CD4-positive, alpha-beta T cell (primary cell): ENCODE data around the gene GPR15LG. TPM values are rescaled to one million over a fixed set of nuclear protein-coding genes. Genes with fewer than 3 reads are reported as not detected.

Source experiments
- ATAC-seq: fragments of 200-7000 bp; cut with Tn5 transposase; one replicate; pipeline ENCODE4 v1.10.0; 2022; ENCODE audit warnings: mild to moderate bottlenecking; ENCODE audit not compliant: poor library complexity
- CTCF ChIA-PET: fragments of 350-600 bp; sonication (Branson Sonifier 250); formaldehyde crosslinking; loops from one replicate; lab custom pipeline; 2021; ENCODE audit warnings: antibody characterized with exemption, inconsistent platforms; lab: Charles Lee
- POLR2A ChIA-PET: fragments of 350-600 bp; sonication (Branson Sonifier 250); formaldehyde crosslinking; loops from one replicate; lab custom pipeline; 2021; ENCODE audit warnings: antibody characterized with exemption, inconsistent platforms; lab: Charles Lee
- DNase-seq, 14 experiments: peaks; one replicate each; pipeline ENCODE4 v3.0.0-alpha.2; 2013 to 2020; ENCODE audit warnings: mixed read lengths in 2 of 14
- H3K27ac ChIP-seq, 2 donors: one replicate each; pipeline versions ENCODE4 v1.5.1 to v1.7.0; 2013; ENCODE audit warnings: low read length in 2 of 2, low read depth in 1 of 2, mild to moderate bottlenecking in 1 of 2
- H3K27me3 ChIP-seq, 2 experiments: 1 replicate in 1 of 2; 2 replicates in 1 of 2; pipeline versions ENCODE4 v1.6.1 to v1.7.0; 2013; ENCODE audit warnings: low read length in 2 of 2, control low read depth in 1 of 2, mild to moderate bottlenecking in 1 of 2, moderate library complexity in 1 of 2; ENCODE audit not compliant: insufficient read depth in 2 of 2, control insufficient read depth in 1 of 2
- H3K36me3 ChIP-seq: one replicate; pipeline ENCODE4 v1.6.1; 2013; ENCODE audit warnings: low read length, control low read depth; ENCODE audit not compliant: insufficient read depth
- H3K4me1 ChIP-seq: one replicate; pipeline ENCODE4 v1.6.1; 2013; ENCODE audit warnings: low read length, control low read depth; ENCODE audit not compliant: insufficient read depth
- H3K4me3 ChIP-seq: one replicate; pipeline ENCODE4 v1.5.1; 2013; ENCODE audit warnings: mild to moderate bottlenecking, low read length, moderate library complexity
- H3K9me3 ChIP-seq, 2 experiments: 1 replicate in 1 of 2; 2 replicates in 1 of 2; pipeline versions ENCODE4 v1.6.1 to v1.7.0; 2013; ENCODE audit warnings: low read length in 2 of 2, mild to moderate bottlenecking in 2 of 2, control low read depth in 1 of 2, moderate library complexity in 1 of 2; ENCODE audit not compliant: control insufficient read depth in 1 of 2, insufficient read depth in 1 of 2
- H3K27ac Mint-ChIP-seq: one replicate; pipeline ENCODE4 v1.8.0; 2020; ENCODE audit warnings: mixed read lengths
- H3K27me3 Mint-ChIP-seq: one replicate; pipeline ENCODE4 v1.8.0; 2021; ENCODE audit warnings: mixed read lengths
- H3K36me3 Mint-ChIP-seq: one replicate; pipeline ENCODE4 v1.8.0; 2021; ENCODE audit warnings: low read depth, mixed read lengths
- H3K4me1 Mint-ChIP-seq: one replicate; pipeline ENCODE4 v1.8.0; 2021; ENCODE audit warnings: low read depth, mixed read lengths
- H3K4me3 Mint-ChIP-seq: one replicate; pipeline ENCODE4 v1.8.0; 2020; ENCODE audit warnings: mild to moderate bottlenecking, mixed read lengths
- H3K9me3 Mint-ChIP-seq: one replicate; pipeline ENCODE4 v1.8.0; 2020; ENCODE audit warnings: mixed read lengths
- CTCF ChIP-seq: fragments of 200-600 bp; IDR thresholded peaks from one replicate; pipeline ENCODE4 v1.8.0; 2022; ENCODE audit warnings: antibody characterized with exemption, mild to moderate bottlenecking
- intact Hi-C, 2 experiments: fragments of 100-400 bp; cut with DNase I in 1 of 2; cut with micrococcal nuclease in 1 of 2; formaldehyde crosslinking; loops; one replicate each; pipeline versions ENCODE4 v1.15.1 to v1.9.0; 2023 to 2025; cut with DNase I, micrococcal nuclease
- total RNA-seq, 174 experiments: library from RNA in 2 of 174; stranded (reverse) in 2 of 174; gene quantifications; one replicate each; pipeline ENCODE4 v1.2.3 and lab custom pipeline; 2021 to 2026

GPR15LG gene
- total RNA-seq, 2 experiments from 2014 or later: not detected

DNA sequence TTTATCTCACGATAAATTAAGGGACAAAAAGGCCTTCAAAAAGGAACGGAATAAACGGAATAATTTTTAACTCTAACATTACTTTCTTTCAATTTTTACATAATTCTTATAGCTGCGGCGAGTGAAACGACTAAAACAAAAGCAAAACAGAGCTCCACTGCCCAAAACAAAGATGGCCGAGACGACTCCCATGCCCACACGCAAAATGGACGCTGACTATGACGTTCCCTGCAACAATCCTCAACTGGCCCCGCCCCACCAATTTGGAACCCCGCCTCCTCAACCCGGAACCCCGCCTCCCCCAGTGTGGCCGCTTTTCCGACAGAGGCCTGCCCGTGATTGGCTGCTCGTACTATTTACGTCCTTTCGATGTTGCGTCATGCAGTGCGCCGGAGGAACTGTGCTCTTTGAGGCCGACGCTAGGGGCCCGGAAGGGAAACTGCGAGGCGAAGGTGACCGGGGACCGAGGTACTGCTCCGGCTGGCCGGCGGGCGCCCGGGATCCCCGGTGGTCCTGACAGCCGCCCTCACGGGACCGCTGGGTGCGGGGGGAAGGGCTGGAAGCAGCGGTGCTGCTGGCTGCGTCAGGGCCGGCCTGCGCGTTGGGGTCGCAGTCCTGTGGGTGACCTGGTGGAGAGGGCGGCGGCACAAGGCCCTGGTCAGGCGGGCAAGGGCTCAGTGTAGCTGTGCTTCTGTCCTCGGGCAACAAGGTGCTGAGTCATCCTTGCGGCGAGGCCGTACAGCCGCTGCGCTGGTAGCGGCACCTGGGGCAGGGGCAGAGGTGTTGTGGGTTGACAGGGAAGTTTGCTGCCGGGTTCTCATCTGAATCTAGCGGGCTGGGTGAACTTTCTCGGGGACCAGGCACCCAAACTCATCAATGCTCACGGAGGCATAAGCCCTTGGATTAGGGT lies 34.2 kb upstream of the GPR15LG start, which contains the start of gene GHITM:
GHITM (plus strand) TSS at position 384 of the 910 bp plus-strand sequence. CDS start 1,992 bp downstream, outside the sequence.
- Mint-ChIP-seq H3K27ac (peak within 1 kb of the TSS; percentile 97), H3K36me3 (peaks cover 51% of the 10 kb centered on the region), H3K9me3 (no peaks in the 10 kb centered on the region), H3K4me3 (peak within 1 kb of the TSS; percentile 90), H3K27me3 (no peaks in the 10 kb centered on the region), H3K4me1 (peaks cover 30% of the 10 kb centered on the region)
- peak; percentile 98 to 100 (median 99) for DNase-seq
- Histone ChIP-seq H3K36me3 (peaks cover 32% of the 10 kb centered on the region), H3K9me3 (no peaks in the 10 kb centered on the region), H3K4me3 (peak within 1 kb of the TSS; percentile 93), H3K27ac (peak within 1 kb of the TSS; percentile 95), H3K27me3 (no peaks in the 10 kb centered on the region), H3K4me1 (peaks cover 20% of the 10 kb centered on the region)
- TF ChIP-seq CTCF: peak; percentile 36
- POLR2A ChIA-PET: interaction anchor here (0.6 to 1.7 kb wide), 11 partner anchors 9 to 196 kb away, joined by 3 to 27 read pairs (median 5); partner anchors contain the start of genes CCSER2 and CDHR1
- CTCF ChIA-PET: interaction anchor here (0.9 to 1.5 kb wide), 3 partner anchors 9 to 128 kb away, joined by 3 to 10 read pairs (median 3); no protein-coding TSS in a partner anchor
- intact Hi-C loops: loop anchor here (1.0 to 2.0 kb wide), 2 partner anchors 189 to 195 kb away; partner anchors contain the start of gene CCSER2 (in 1 of the 2)
- peak; percentile 94 for ATAC-seq

DNA sequence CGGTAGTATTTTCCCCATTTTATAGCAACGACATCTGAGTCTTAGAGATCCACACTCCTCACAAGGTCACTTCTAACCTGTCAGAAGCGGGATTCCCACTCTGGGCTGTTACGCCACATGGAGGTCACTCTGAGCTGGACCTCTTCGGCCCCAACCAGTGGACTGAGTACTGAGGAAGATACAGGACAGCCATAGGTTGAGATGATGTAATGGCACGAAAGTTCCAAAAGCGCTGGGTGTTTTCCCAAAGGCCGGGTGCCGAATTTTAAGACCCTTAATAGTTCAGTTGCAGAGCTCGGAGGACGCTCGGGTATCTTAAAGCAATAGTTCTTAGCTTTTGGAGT lies 33.6 kb upstream of the GPR15LG start:
- Histone ChIP-seq H3K9me3 (no peaks in the 10 kb centered on the region), H3K36me3 (peaks cover 38% of the 10 kb centered on the region), H3K4me1 (peaks cover 20% of the 10 kb centered on the region), H3K27ac (peak overlapping the region; percentile 95), H3K27me3 (no peaks in the 10 kb centered on the region), H3K4me3 (peak overlapping the region; percentile 93)
- intact Hi-C loops: no loop called here
- Mint-ChIP-seq H3K4me3 (peak overlapping the region; percentile 90), H3K9me3 (no peaks in the 10 kb centered on the region), H3K36me3 (peaks cover 57% of the 10 kb centered on the region), H3K4me1 (peaks cover 30% of the 10 kb centered on the region), H3K27me3 (no peaks in the 10 kb centered on the region), H3K27ac (peak overlapping the region; percentile 97)
- TF ChIP-seq CTCF: no peak
- ChIA-PET POLR2A (interaction anchor here (0.9 kb wide), 1 partner anchor 51 kb away, joined by 3 read pairs; no protein-coding TSS in a partner anchor), CTCF (no interaction called here)
- no peak for ATAC-seq
- peak in 1 of 14 experiments; percentile 19 for DNase-seq

- intact Hi-C loops: loop anchor here in 1 of 2 experiments (5.0 kb wide), 1 partner anchor 45 kb away; the partner anchor contains the start of gene CDHR1
- peaks cover 90% of the 10 kb centered on the region for H3K36me3 Mint-ChIP-seq
Observed at GRCh38 chr10:84147347-84147746, 26.3 kb upstream of the GPR15LG start.

More at GRCh38 chr10:84147347-84147746, 26.3 kb upstream of the GPR15LG start:
- Mint-ChIP-seq H3K9me3 (no peaks in the 10 kb centered on the region), H3K27ac (no peak overlapping the region), H3K27me3 (no peaks in the 10 kb centered on the region), H3K4me1 (peaks cover 19% of the 10 kb centered on the region), H3K4me3 (no peak overlapping the region)
- H3K27me3 ChIP-seq: no peaks in the 10 kb centered on the region
- peaks cover 95% of the 10 kb centered on the region for H3K36me3 ChIP-seq
- H3K9me3 ChIP-seq: no peaks in the 10 kb centered on the region
- H3K4me3 ChIP-seq: no peak overlapping the region
- ChIA-PET CTCF (interaction anchor here (1.0 to 1.1 kb wide), 4 partner anchors 9 to 108 kb away, joined by 4 to 10 read pairs (median 5); partner anchors contain the start of gene GHITM), POLR2A (interaction anchor here (0.9 to 3.5 kb wide), 4 partner anchors 9 to 182 kb away, joined by 3 to 27 read pairs (median 6); partner anchors contain the start of gene GHITM)
- DNase-seq: no peak
- no peak for ATAC-seq
- H3K4me1 ChIP-seq: no peaks in the 10 kb centered on the region
- TF ChIP-seq CTCF: no peak
- H3K27ac ChIP-seq: no peak overlapping the region
